ENCODE measurements around the gene STXBP5L. TPM values are rescaled to one million over a fixed set of nuclear protein-coding genes. Genes with fewer than 3 reads are reported as not detected.
"Not testable (repeated sequence)": the region's sequence is repeated elsewhere in the genome, so short reads cannot be mapped to it uniquely, and the experiment has no call there.

STXBP5L gene
- total and polyA plus RNA-seq, 2 experiments from 2014 or later: 0.02 to 0.24 TPM

GRCh38 chr3:121274411-121274810 lies 366.4 kb downstream of the STXBP5L start:
- Histone ChIP-seq H3K27ac (no peak overlapping the region), H3K4me3 (no peak overlapping the region), H3K36me3 (no peaks in the 10 kb centered on the region), H3K9me3 (ENCODE audit: low read depth) (no peaks in the 10 kb centered on the region), H3K27me3 (no peaks in the 10 kb centered on the region), H3K4me1 (ENCODE audit: low read depth) (no peaks in the 10 kb centered on the region)
- TF ChIP-seq CTCF (IDR thresholded peaks at IDR 0.05; ENCODE audit: low read depth, low read length): no peak
- DNase-seq (ENCODE audit: low read depth in 1 of 2, low spot score in 1 of 2): no peak

- no peak overlapping the region for H3K4me3 ChIP-seq
- no peak for DNase-seq (ENCODE audit: low read depth in 1 of 2, low spot score in 1 of 2)
- no peaks in the 10 kb centered on the region for H3K27me3 ChIP-seq
- H3K4me1 ChIP-seq (ENCODE audit: low read depth): no peaks in the 10 kb centered on the region
- no peaks in the 10 kb centered on the region for H3K9me3 ChIP-seq (ENCODE audit: low read depth)
- H3K36me3 ChIP-seq: no peaks in the 10 kb centered on the region
- no peak overlapping the region for H3K27ac ChIP-seq
- TF ChIP-seq CTCF (IDR thresholded peaks at IDR 0.05; ENCODE audit: low read depth, low read length): no peak
These were observed 387.4 kb downstream of the STXBP5L start for GRCh38 chr3:121295452-121295851.

- H3K4me3 ChIP-seq: no peak overlapping the region
- DNase-seq (ENCODE audit: low read depth in 1 of 2, low spot score in 1 of 2): no peak
- no peaks in the 10 kb centered on the region for H3K36me3 ChIP-seq
- no peak overlapping the region for H3K27ac ChIP-seq
- H3K9me3 ChIP-seq (ENCODE audit: low read depth): no peaks in the 10 kb centered on the region
- no peak for TF ChIP-seq CTCF (IDR thresholded peaks at IDR 0.05; ENCODE audit: low read depth, low read length)
- H3K4me1 ChIP-seq (ENCODE audit: low read depth): no peaks in the 10 kb centered on the region
- no peaks in the 10 kb centered on the region for H3K27me3 ChIP-seq
These were observed 388.0 kb downstream of the STXBP5L start for GRCh38 chr3:121295979-121296378.

- no peak for TF ChIP-seq CTCF (IDR thresholded peaks at IDR 0.05; ENCODE audit: low read depth, low read length)
- no peak for DNase-seq (ENCODE audit: low read depth in 1 of 2, low spot score in 1 of 2)
- no peak overlapping the region for H3K4me3 ChIP-seq
These were observed 416.3 kb downstream of the STXBP5L start for GRCh38 chr3:121324320-121324719.

GRCh38 chr3:121330118-121330517 lies 422.1 kb downstream of the STXBP5L start:
- no peaks in the 10 kb centered on the region for H3K4me1 ChIP-seq (ENCODE audit: low read depth)
- no peak overlapping the region for H3K4me3 ChIP-seq
- H3K27me3 ChIP-seq: no peaks in the 10 kb centered on the region
- H3K36me3 ChIP-seq: no peaks in the 10 kb centered on the region
- DNase-seq (ENCODE audit: low read depth in 1 of 2, low spot score in 1 of 2): no peak
- TF ChIP-seq CTCF (IDR thresholded peaks at IDR 0.05; ENCODE audit: low read depth, low read length): no peak
- no peak overlapping the region for H3K27ac ChIP-seq
- no peaks in the 10 kb centered on the region for H3K9me3 ChIP-seq (ENCODE audit: low read depth)

More at GRCh38 chr3:121324320-121324719, 416.3 kb downstream of the STXBP5L start:
- Histone ChIP-seq H3K27me3 (no peaks in the 10 kb centered on the region), H3K36me3 (no peaks in the 10 kb centered on the region), H3K4me1 (ENCODE audit: low read depth) (no peaks in the 10 kb centered on the region), H3K27ac (no peak overlapping the region), H3K9me3 (ENCODE audit: low read depth) (no peaks in the 10 kb centered on the region)

DNA sequence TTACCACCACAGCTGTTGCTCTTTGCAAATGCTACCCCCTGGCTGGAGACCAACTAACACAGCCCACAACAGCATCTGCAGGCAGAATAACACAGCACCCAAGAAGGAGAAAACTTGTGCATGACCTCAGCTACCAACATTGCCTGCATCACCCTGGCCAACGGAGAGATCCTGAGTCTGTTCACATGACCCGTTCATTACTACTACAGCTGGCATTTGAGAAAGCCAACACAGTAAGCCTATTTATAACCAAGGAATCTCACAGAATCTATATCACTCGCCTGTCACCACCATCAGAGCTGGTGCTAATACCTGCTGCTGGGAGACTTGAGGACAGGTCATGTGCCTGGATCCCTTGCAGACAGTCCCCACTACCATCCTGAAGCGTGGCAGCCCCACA lies 422.6 kb downstream of the STXBP5L start:
- Histone ChIP-seq H3K27ac (no peak overlapping the region), H3K36me3 (no peaks in the 10 kb centered on the region)

GRCh38 chr3:121355960-121356359 lies 448.0 kb downstream of the STXBP5L start:
- not testable (repeated sequence) for DNase-seq (ENCODE audit: low read depth in 1 of 2, low spot score in 1 of 2); H3K36me3 ChIP-seq; H3K27ac ChIP-seq

More for the DNA sequence above, 422.6 kb downstream of the STXBP5L start:
- peak in 1 of 2 donors; percentile 15 for DNase-seq (ENCODE audit: low read depth in 1 of 2, low spot score in 1 of 2)
- Histone ChIP-seq H3K9me3 (ENCODE audit: low read depth) (no peaks in the 10 kb centered on the region), H3K4me1 (ENCODE audit: low read depth) (no peaks in the 10 kb centered on the region), H3K27me3 (no peaks in the 10 kb centered on the region), H3K4me3 (no peak overlapping the region)
- no peak for TF ChIP-seq CTCF (IDR thresholded peaks at IDR 0.05; ENCODE audit: low read depth, low read length)

More at GRCh38 chr3:121355960-121356359, 448.0 kb downstream of the STXBP5L start:
- H3K27me3 ChIP-seq; H3K4me3 ChIP-seq; H3K4me1 ChIP-seq (ENCODE audit: low read depth); H3K9me3 ChIP-seq (ENCODE audit: low read depth): not testable (repeated sequence)
